Measurements from ENCODE around the gene CDH12.

DNA sequence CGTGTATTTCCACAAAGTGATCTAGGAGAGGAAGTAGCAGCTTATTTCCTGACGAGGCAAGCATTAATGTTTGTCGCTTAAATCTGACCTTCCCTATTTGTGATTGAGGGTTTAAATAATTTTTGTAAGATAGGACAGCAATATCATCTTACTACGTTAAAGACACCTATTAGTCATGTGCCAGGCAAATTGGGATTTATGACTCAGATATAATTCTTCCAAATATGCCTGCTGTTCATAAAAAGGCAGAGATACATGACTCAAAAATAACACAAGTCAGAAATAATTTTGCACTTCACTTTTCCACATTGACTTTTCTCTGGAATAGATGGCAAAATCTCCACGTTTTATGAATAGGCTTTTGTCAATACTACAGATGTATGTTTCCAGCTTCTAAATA lies 43.0 kb upstream of the CDH12 start:
- TF ChIP-seq, protein P1, sequence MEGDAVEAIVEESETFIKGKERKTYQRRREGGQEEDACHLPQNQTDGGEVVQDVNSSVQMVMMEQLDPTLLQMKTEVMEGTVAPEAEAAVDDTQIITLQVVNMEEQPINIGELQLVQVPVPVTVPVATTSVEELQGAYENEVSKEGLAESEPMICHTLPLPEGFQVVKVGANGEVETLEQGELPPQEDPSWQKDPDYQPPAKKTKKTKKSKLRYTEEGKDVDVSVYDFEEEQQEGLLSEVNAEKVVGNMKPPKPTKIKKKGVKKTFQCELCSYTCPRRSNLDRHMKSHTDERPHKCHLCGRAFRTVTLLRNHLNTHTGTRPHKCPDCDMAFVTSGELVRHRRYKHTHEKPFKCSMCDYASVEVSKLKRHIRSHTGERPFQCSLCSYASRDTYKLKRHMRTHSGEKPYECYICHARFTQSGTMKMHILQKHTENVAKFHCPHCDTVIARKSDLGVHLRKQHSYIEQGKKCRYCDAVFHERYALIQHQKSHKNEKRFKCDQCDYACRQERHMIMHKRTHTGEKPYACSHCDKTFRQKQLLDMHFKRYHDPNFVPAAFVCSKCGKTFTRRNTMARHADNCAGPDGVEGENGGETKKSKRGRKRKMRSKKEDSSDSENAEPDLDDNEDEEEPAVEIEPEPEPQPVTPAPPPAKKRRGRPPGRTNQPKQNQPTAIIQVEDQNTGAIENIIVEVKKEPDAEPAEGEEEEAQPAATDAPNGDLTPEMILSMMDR (IDR thresholded peaks at IDR 0.05): no peak
- TF ChIP-seq POLR2A (IDR thresholded peaks at IDR 0.05): no peak

All from ovary (tissue), 3 donors.